HCT116 (cell line): ENCODE data around the gene IMMP2L. TPM values are rescaled to one million over a fixed set of nuclear protein-coding genes. Genes with fewer than 3 reads are reported as not detected.

ENCODE experiments used
- ATAC-seq: fragments of 200-7000 bp; cut with Tn5 transposase; 2 replicates; pipeline ENCODE4 v1.9.1; 2020; ENCODE audit warnings: mild to moderate bottlenecking, moderate library complexity
- BruUV-seq: library from RNA; stranded (reverse); fragments of 400-500 nt; replicated peaks from 2 replicates; lab custom pipeline; 2021; lab: Mats Ljungman, UMichigan
- CTCF ChIA-PET: fragments of 300-600 bp; sonication (Branson Sonifier 250); formaldehyde crosslinking; loops from one replicate; lab custom pipeline; 2021; ENCODE audit warnings: antibody characterized with exemption; lab: Charles Lee
- POLR2A ChIA-PET: fragments of 300-600, 350-600 bp; sonication (Branson Sonifier 250); formaldehyde crosslinking; loops from one replicate; lab custom pipeline; 2021; ENCODE audit warnings: antibody characterized with exemption; lab: Charles Lee
- RAD21 ChIA-PET, 2 experiments: fragments of 300-600 bp; sonication (Branson Sonifier 250); formaldehyde crosslinking; loops; one replicate each; lab custom pipeline; 2023; ENCODE audit warnings: low total read pairs in 2 of 2; ENCODE audit not compliant: uncharacterized antibody in 2 of 2, unreplicated experiment in 2 of 2, low non-redundant PET in 1 of 2; lab: Charles Lee
- DNase-seq: peaks from one replicate; pipeline ENCODE4 v3.0.0-alpha.2; 2010; ENCODE audit warnings: low read depth, low spot score
- H2AFZ ChIP-seq: fragments of 200-600 bp; shearing (Covaris generic), sonication (generic); 2 replicates; pipeline ENCODE4 v1.6.1; 2017; ENCODE audit warnings: low read depth, mixed run types, mixed read lengths, antibody characterized with exemption, low read length; ENCODE audit not compliant: poor library complexity, severe bottlenecking
- H3K27ac ChIP-seq: 2 replicates; pipeline ENCODE4 v1.5.1; 2012; ENCODE audit warnings: low read depth, low read length
- H3K27me3 ChIP-seq: fragments of 200-600 bp; sonication (generic); 2 replicates; pipeline ENCODE4 v1.6.1; 2016; ENCODE audit warnings: mixed run types, low read length, mixed read lengths; ENCODE audit not compliant: insufficient read depth
- H3K36me3 ChIP-seq, 2 experiments: fragments of 200-500 bp in 1 of 2; fragments of 200-600 bp in 1 of 2; sonication (Bioruptor generic) in 1 of 2; sonication (generic) in 1 of 2; 2 replicates each; pipeline versions ENCODE4 v1.5.1 to v1.6.1; 2014 to 2016; ENCODE audit warnings: low read length in 2 of 2, inconsistent platforms in 1 of 2, mixed read lengths in 1 of 2, mixed run types in 1 of 2; ENCODE audit not compliant: insufficient read depth in 2 of 2, control insufficient read depth in 1 of 2
- H3K4me1 ChIP-seq, 2 experiments: fragments of 200-600 bp in 1 of 2; sonication (generic) in 1 of 2; 2 replicates each; pipeline versions ENCODE4 v1.5.1 to v1.6.1; 2012 to 2017; ENCODE audit warnings: low read length in 2 of 2, inconsistent platforms in 1 of 2, mild to moderate bottlenecking in 1 of 2, mixed read lengths in 1 of 2, mixed run types in 1 of 2, moderate library complexity in 1 of 2; ENCODE audit not compliant: insufficient read depth in 2 of 2, control insufficient read depth in 1 of 2
- H3K4me2 ChIP-seq: fragments of 200-600 bp; sonication (generic); 2 replicates; pipeline ENCODE4 v1.6.1; 2017; ENCODE audit warnings: mixed run types, low read length, mixed read lengths
- H3K4me3 ChIP-seq, 2 experiments: fragments of 200-600 bp in 1 of 2; sonication (generic) in 1 of 2; replicated peaks in 1 of 2; 2 replicates each; pipeline ENCODE4 v1.5.1; 2011 to 2016; ENCODE audit warnings: low read length in 2 of 2, control low read depth in 1 of 2, low read depth in 1 of 2, mild to moderate bottlenecking in 1 of 2, mixed read lengths in 1 of 2, mixed run types in 1 of 2
- H3K79me2 ChIP-seq: fragments of 200-600 bp; sonication (generic); 2 replicates; pipeline ENCODE4 v1.6.1; 2017; ENCODE audit warnings: mild to moderate bottlenecking, mixed run types, low read length, moderate library complexity, mixed read lengths; ENCODE audit not compliant: insufficient read depth
- H3K9ac ChIP-seq: fragments of 200-600 bp; sonication (generic); 2 replicates; pipeline ENCODE4 v1.6.1; 2016; ENCODE audit warnings: low read length, mixed read lengths
- H3K9me2 ChIP-seq: fragments of 200-600 bp; sonication (generic), shearing (Covaris generic); 2 replicates; pipeline ENCODE4 v1.6.1; 2017; ENCODE audit warnings: mixed run types, mild to moderate bottlenecking, moderate library complexity; ENCODE audit not compliant: insufficient read depth
- H3K9me3 ChIP-seq, 2 experiments: fragments of 200-500 bp in 1 of 2; fragments of 200-600 bp in 1 of 2; sonication (Bioruptor generic) in 1 of 2; sonication (generic) in 1 of 2; 2 replicates each; pipeline ENCODE4 v1.6.1; 2014 to 2017; ENCODE audit warnings: low read length in 2 of 2, mixed read lengths in 2 of 2, inconsistent platforms in 1 of 2, low read depth in 1 of 2, mild to moderate bottlenecking in 1 of 2, mixed run types in 1 of 2, moderate library complexity in 1 of 2; ENCODE audit not compliant: control insufficient read depth in 1 of 2, insufficient read depth in 1 of 2
- H4K20me1 ChIP-seq: fragments of 200-600 bp; sonication (generic), shearing (Covaris generic); 2 replicates; pipeline ENCODE4 v1.6.1; 2017; ENCODE audit warnings: mixed run types, mild to moderate bottlenecking, moderate library complexity; ENCODE audit not compliant: insufficient read depth
- ATF3 ChIP-seq: IDR thresholded peaks from 2 replicates; pipeline ENCODE4 v1.6.1; 2012
- CEBPB ChIP-seq: IDR thresholded peaks from 2 replicates; pipeline ENCODE4 v1.6.1; 2012; ENCODE audit warnings: low read depth
- EGR1 ChIP-seq: IDR thresholded peaks from 2 replicates; pipeline ENCODE4 v1.6.1; 2012; ENCODE audit warnings: low read depth
- FOSL1 ChIP-seq: IDR thresholded peaks from 2 replicates; pipeline ENCODE4 v1.6.1; 2012; ENCODE audit warnings: low read depth
- POLR2A ChIP-seq: IDR thresholded peaks from 2 replicates; pipeline ENCODE4 v1.7.0; 2011; ENCODE audit warnings: borderline replicate concordance; ENCODE audit not compliant: insufficient read depth, insufficient read length; ENCODE audit errors: extremely low read depth
- POLR2AphosphoS5 ChIP-seq: IDR thresholded peaks from 2 replicates; pipeline ENCODE4 v1.6.1; 2011; ENCODE audit warnings: mild to moderate bottlenecking, low read depth, low read length, moderate library complexity
- RAD21 ChIP-seq: IDR thresholded peaks from 2 replicates; pipeline ENCODE4 v1.6.1; 2012; ENCODE audit warnings: low read depth, mild to moderate bottlenecking
- SIN3A ChIP-seq: IDR thresholded peaks from 2 replicates; pipeline ENCODE4 v1.6.1; 2012; ENCODE audit warnings: low read depth
- SP1 ChIP-seq: IDR thresholded peaks from 2 replicates; pipeline ENCODE4 v1.6.1; 2012; ENCODE audit warnings: low read depth
- SRF ChIP-seq: IDR thresholded peaks from 2 replicates; pipeline ENCODE4 v1.6.1; 2012; ENCODE audit warnings: low read depth
- TCF7L2 ChIP-seq: IDR thresholded peaks from 2 replicates; pipeline ENCODE4 v1.7.0; 2011; ENCODE audit warnings: borderline replicate concordance, inconsistent platforms; ENCODE audit not compliant: insufficient read depth, insufficient read length; ENCODE audit errors: extremely low read depth
- YY1 ChIP-seq: IDR thresholded peaks from 2 replicates; pipeline ENCODE4 v1.6.1; 2011; ENCODE audit warnings: low read length, low read depth, moderate library complexity, mild to moderate bottlenecking; ENCODE audit not compliant: insufficient replicate concordance; ENCODE audit errors: extremely low read depth
- ZFX ChIP-seq: fragments of 450-650 bp; IDR thresholded peaks from 2 replicates; pipeline ENCODE4 v1.6.1; 2017
- ZNF274 ChIP-seq: fragments of 200-500 bp; sonication (Bioruptor generic); IDR thresholded peaks from 2 replicates; pipeline ENCODE4 v1.6.1; 2014; ENCODE audit warnings: mild to moderate bottlenecking, low read depth, low read length, inconsistent platforms
- intact Hi-C: fragments of 100-400 bp; cut with micrococcal nuclease; formaldehyde crosslinking; loops from 2 replicates; pipeline ENCODE4 v1.10.0; 2022
- total RNA-seq: library from RNA; stranded (reverse); gene quantifications from one replicate; pipeline ENCODE4 v1.2.1, GENCODE V29; 2021; ENCODE audit not compliant: unreplicated experiment
- TF ChIP-seq, protein P1 (sequence below): IDR thresholded peaks from 2 replicates; pipeline ENCODE4 v1.6.1; 2011; ENCODE audit warnings: mild to moderate bottlenecking, low read length, moderate library complexity; ENCODE audit not compliant: insufficient replicate concordance; ENCODE audit errors: extremely low read depth

The IMMP2L gene
- total RNA-seq, 1 experiment from 2014 or later: 21.1 TPM

- no peak overlapping the region for H3K27ac ChIP-seq
- no peak overlapping the region for H2AFZ ChIP-seq
- H4K20me1 ChIP-seq: no peaks in the 10 kb centered on the region
- H3K27me3 ChIP-seq: no peaks in the 10 kb centered on the region
- TF ChIP-seq CEBPB: no peak
- TF ChIP-seq ZNF274: no peak
- peak; percentile 47 for TF ChIP-seq FOSL1
- 0 out of 2 replicates have a peak, but pooled peaks have one; percentile 19 for TF ChIP-seq SP1
- TF ChIP-seq, protein P1, sequence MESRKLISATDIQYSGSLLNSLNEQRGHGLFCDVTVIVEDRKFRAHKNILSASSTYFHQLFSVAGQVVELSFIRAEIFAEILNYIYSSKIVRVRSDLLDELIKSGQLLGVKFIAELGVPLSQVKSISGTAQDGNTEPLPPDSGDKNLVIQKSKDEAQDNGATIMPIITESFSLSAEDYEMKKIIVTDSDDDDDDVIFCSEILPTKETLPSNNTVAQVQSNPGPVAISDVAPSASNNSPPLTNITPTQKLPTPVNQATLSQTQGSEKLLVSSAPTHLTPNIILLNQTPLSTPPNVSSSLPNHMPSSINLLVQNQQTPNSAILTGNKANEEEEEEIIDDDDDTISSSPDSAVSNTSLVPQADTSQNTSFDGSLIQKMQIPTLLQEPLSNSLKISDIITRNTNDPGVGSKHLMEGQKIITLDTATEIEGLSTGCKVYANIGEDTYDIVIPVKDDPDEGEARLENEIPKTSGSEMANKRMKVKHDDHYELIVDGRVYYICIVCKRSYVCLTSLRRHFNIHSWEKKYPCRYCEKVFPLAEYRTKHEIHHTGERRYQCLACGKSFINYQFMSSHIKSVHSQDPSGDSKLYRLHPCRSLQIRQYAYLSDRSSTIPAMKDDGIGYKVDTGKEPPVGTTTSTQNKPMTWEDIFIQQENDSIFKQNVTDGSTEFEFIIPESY: no peak
- TF ChIP-seq EGR1: no peak
- no peak for TF ChIP-seq SIN3A
- H3K9ac ChIP-seq: no peak overlapping the region
- DNase-seq: peak; percentile 21
- no peak overlapping the region for H3K4me2 ChIP-seq
- CTCF ChIA-PET: no interaction called here
- POLR2A ChIA-PET: no interaction called here
- BruUV-seq: no TSS peak
- RAD21 ChIA-PET: no interaction called here
- H3K36me3 ChIP-seq: no peaks in the 10 kb centered on the region
- H3K4me1 ChIP-seq: no peaks in the 10 kb centered on the region
- H3K9me2 ChIP-seq: no peaks in the 10 kb centered on the region
- no peak overlapping the region for H3K4me3 ChIP-seq
- no peaks in the 10 kb centered on the region for H3K79me2 ChIP-seq
- intact Hi-C loops: no loop called here
- H3K9me3 ChIP-seq: no peaks in the 10 kb centered on the region
- no peak for ATAC-seq
Measured at GRCh38 chr7:111086532-111086931, 475.8 kb downstream of the IMMP2L start.

DNA sequence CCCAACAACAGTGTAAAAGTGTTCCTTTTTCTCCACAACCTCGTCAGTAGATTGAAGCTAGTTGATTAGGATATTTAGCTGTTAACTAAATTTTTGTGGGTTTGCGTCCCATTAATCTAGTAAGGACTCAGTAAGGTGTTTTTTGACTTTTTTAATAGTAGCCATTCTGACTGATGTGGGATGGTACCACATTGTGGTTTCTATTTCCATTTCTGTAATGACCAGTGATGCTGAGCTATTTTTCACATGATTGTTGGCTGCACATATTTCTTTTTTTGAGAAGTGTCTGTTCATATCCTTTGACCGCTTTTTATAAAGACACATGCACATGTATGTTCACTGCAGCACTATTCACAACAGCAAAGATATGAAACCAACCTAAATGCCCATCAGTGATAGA lies 476.9 kb downstream of the IMMP2L start:
- ChIA-PET CTCF (no interaction called here), RAD21 (no interaction called here), POLR2A (no interaction called here)
- BruUV-seq: no TSS peak
- ATAC-seq: no peak
- Histone ChIP-seq H3K27ac (no peak overlapping the region), H4K20me1 (no peaks in the 10 kb centered on the region), H3K9me2 (no peaks in the 10 kb centered on the region), H3K9ac (no peak overlapping the region), H3K4me1 (no peaks in the 10 kb centered on the region), H2AFZ (no peak overlapping the region), H3K36me3 (no peaks in the 10 kb centered on the region), H3K9me3 (no peaks in the 10 kb centered on the region), H3K79me2 (no peaks in the 10 kb centered on the region), H3K4me3 (no peak overlapping the region), H3K4me2 (no peak overlapping the region), H3K27me3 (no peaks in the 10 kb centered on the region)
- no peak for DNase-seq
- intact Hi-C loops: no loop called here
- TF ChIP-seq POLR2A (no peak), TCF7L2 (no peak), RAD21 (no peak), SIN3A (no peak), SRF (no peak), ZFX (no peak), POLR2AphosphoS5 (no peak), YY1 (no peak), EGR1 (no peak), ATF3 (no peak)
- TF ChIP-seq, protein P1: no peak
